Epithelial cell of proximal tubule (primary cell): ENCODE data around the gene MTA3. TPM values are rescaled to one million over a fixed set of nuclear protein-coding genes. Genes with fewer than 3 reads are reported as not detected.

ENCODE experiments used
- DNase-seq: peaks from one replicate; pipeline ENCODE4 v3.0.0-alpha.2; 2011; ENCODE audit warnings: low read depth
- H3K4me3 ChIP-seq: 2 replicates; pipeline ENCODE4 v1.5.1; 2011; ENCODE audit warnings: low read depth, mild to moderate bottlenecking, low read length
- total RNA-seq: library from RNA; depleted of rRNA; stranded (reverse); fragments of >200 nt; gene quantifications from 2 replicates; pipeline ENCODE4 v1.2.3, GENCODE V29; 2015
- TF ChIP-seq, protein P1 (sequence below): conservative IDR thresholded peaks from 2 replicates; pipeline ENCODE4 v1.5.1; 2012; ENCODE audit warnings: low read depth, mild to moderate bottlenecking, low read length

MTA3 gene
- total RNA-seq, 1 donor from 2014 or later, result 17.8 TPM

DNA sequence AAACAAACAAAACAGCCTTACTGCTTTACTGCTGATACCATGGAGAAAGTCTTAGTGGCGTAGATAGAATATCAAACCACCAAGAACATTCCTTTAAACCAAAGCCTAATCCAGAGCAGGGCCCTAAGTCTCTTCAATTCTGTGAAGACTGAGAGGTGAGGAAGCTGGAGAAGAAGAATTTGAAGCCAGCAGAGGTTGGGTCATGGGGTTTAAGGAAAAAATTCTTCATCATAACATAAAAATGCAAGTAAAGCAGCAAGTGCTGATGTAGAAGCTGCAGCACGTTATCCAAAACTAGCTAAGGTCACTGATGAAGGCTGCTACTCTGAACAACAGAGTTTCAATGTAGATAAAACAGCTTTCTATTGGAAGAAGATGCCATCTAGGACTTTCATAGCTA is 77.1 kb downstream of the MTA3 start:
- TF ChIP-seq, protein P1, sequence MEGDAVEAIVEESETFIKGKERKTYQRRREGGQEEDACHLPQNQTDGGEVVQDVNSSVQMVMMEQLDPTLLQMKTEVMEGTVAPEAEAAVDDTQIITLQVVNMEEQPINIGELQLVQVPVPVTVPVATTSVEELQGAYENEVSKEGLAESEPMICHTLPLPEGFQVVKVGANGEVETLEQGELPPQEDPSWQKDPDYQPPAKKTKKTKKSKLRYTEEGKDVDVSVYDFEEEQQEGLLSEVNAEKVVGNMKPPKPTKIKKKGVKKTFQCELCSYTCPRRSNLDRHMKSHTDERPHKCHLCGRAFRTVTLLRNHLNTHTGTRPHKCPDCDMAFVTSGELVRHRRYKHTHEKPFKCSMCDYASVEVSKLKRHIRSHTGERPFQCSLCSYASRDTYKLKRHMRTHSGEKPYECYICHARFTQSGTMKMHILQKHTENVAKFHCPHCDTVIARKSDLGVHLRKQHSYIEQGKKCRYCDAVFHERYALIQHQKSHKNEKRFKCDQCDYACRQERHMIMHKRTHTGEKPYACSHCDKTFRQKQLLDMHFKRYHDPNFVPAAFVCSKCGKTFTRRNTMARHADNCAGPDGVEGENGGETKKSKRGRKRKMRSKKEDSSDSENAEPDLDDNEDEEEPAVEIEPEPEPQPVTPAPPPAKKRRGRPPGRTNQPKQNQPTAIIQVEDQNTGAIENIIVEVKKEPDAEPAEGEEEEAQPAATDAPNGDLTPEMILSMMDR, result no peak
- H3K4me3 ChIP-seq, result no peak overlapping the region
- no peak for DNase-seq

GRCh38 chr2:42648796-42649195 is 80.4 kb downstream of the MTA3 start:
- TF ChIP-seq, protein P1, result no peak
- DNase-seq, result no peak
- no peak overlapping the region for H3K4me3 ChIP-seq

DNA sequence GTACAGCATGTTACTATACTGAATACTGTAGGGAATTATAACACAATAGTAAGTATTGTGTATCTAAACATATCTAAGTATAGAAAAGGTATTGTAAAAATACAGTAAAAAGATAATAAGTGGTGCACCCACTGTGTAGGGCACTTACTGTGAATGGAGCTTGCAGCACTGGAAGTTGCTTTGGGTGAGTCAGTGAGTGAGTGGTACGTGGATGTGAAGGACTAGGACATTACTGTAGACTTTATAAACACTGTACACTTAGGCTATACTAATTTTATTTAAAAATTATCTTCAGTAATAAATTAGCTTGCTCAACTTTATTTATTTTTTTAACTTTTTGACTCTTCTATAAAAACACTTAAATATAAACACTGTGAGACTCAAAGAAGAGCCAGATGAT is 82.6 kb downstream of the MTA3 start:
- TF ChIP-seq, protein P1, result no peak
- no peak for DNase-seq
- no peak overlapping the region for H3K4me3 ChIP-seq

GRCh38 chr2:42652086-42652485 is 83.7 kb downstream of the MTA3 start:
- TF ChIP-seq, protein P1, result no peak
- no peak for DNase-seq
- H3K4me3 ChIP-seq, result no peak overlapping the region

DNA sequence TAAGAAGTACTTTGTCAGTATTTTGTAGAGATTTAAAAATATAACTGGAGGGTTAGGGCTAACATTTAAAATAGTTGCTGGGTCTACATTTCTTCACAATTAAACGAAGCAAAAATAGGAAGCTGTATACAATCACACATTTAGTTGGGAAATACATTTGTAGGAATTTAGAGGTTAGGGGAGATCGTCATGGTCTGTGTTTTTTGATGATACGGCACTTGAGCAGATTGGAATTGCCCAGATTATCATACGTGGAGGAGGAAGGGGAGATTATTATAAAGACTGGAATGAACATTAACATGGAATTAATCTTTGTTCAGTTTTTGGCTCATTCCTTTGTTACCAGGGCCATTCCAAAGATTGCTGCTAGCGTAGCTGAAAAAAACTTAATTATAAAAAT is 84.6 kb downstream of the MTA3 start:
- no peak for DNase-seq
- TF ChIP-seq, protein P1, result no peak
- H3K4me3 ChIP-seq, result no peak overlapping the region

DNA sequence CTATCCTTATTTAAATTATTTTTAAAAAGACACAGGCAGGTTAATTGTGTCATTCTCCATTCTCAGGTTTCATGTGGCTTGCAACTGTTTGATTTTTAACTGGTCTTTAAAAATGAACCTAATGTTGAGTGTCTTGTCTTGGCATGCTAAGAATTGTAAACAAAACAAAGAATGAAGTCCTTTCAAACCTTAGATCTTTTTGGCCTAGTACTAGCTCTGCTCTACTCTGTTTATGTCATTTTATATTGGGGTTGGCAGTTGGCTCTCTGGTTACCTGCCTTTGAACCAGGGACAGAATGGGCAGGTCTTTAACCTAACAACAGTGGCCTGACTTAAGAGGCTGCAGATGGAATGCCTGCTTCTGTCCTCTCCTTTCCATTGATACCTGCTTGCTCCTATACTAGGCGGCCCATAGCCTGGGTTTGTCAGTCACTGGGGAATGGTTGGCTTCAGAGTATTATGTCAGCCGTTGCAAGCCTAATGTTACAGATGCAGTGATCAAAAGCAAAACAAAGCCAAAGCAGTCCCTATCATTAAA is 85.5 kb downstream of the MTA3 start:
- TF ChIP-seq, protein P1, result no peak
- no peak overlapping the region for H3K4me3 ChIP-seq
- DNase-seq, result no peak

- no peak for DNase-seq
- H3K4me3 ChIP-seq, result no peak overlapping the region
- TF ChIP-seq, protein P1, result no peak
Observed at GRCh38 chr2:42658306-42658705, 89.9 kb downstream of the MTA3 start.
